Measurements from ENCODE around the gene PDPR.
"Not testable (repeated sequence)": the region's sequence is repeated elsewhere in the genome, so short reads cannot be mapped to it uniquely, and the experiment has no call there.

PDPR gene

DNA sequence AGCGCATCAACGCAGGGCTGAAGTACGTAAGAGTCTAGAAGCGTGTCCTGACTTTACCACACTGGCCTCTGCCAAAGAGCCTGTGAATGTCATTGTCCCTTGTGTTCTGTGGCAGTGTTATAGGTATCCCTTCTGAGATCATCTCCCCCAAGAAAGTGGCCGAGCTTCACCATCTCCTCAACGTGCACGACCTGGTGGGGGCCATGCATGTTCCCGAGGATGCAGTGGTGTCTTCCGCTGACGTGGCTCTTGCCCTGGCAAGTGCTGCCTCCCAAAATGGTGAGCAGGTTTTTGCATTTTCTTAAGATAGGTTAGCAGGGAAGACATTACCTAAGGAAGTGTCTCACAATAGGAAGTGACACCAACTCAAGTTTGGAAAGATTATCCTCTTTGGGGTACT lies 14.7 kb downstream of the PDPR start:
- DNase-seq (ENCODE audit: low read depth), result not testable (repeated sequence)

- not testable (repeated sequence) for DNase-seq (ENCODE audit: low read depth)
Measured at GRCh38 chr16:70135796-70136195, 21.7 kb downstream of the PDPR start.

DNA sequence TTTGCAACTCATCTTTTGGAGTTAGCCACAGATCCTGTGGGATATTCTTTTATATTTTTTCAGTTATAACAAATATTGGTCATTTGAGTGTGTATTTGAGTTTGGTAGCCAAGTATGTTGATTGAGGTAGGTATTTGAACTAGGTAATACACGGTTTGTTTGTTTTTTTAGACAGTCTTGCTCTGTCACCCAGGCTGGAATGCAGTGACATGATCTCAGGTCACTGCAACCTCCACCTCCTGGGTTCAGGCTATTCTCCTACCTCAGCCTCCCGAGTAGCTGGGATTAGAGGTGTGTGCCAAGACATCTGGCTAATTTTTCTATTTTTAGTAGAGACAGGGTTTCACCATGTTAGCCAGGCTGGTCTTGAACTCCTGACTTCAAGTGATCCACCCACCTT lies 22.5 kb downstream of the PDPR start:
- DNase-seq (ENCODE audit: low read depth), result not testable (repeated sequence)

- not testable (repeated sequence) for DNase-seq (ENCODE audit: low read depth)
Measured at GRCh38 chr16:70142739-70143138, 28.6 kb downstream of the PDPR start.

- not testable (repeated sequence) for DNase-seq (ENCODE audit: low read depth)
Measured at GRCh38 chr16:70143231-70143895, 29.2 kb downstream of the PDPR start.

DNA sequence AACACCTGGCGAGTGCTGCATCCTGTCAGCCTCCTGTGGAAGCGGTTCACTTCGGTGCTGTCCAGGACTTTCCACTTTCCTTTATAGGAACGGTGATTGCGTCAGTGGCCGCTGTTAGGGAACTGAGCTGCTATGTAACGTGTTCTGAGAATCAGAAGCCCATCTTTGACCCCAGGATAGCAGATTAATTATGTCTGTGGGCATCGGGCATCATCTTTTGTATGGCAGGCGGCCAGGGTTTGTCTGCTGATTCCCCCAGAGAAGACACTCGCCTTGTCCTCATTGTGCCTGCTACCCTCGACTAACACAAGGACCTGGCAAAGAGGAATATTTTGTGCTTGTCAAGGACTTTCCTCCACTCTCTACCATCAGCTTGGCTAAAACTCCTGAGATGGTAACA lies 33.7 kb downstream of the PDPR start:
- not testable (repeated sequence) for DNase-seq (ENCODE audit: low read depth)

DNA sequence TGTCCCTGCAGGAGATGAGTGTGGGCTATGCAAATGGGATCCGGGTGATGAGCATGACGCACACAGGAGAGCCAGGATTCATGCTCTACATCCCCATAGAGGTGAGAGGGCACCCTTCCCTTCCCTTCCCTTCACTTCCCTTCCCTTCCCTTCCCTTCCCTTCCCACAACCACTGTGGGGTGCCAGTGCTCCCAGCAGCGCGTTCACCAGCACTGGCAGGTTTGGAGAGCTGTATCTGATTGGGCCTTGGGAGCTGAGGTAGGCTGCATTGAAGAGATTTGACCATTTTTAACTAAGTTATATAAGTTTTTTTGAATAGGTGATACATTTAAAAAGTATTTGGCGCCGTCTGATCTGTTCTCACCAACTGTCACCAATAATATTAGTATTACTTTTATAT lies 34.3 kb downstream of the PDPR start:
- not testable (repeated sequence) for DNase-seq (ENCODE audit: low read depth)

GRCh38 chr16:70149296-70149695 lies 35.2 kb downstream of the PDPR start:
- DNase-seq (ENCODE audit: low read depth), result not testable (repeated sequence)

GRCh38 chr16:70151391-70151790 lies 37.3 kb downstream of the PDPR start:
- no peak for DNase-seq (ENCODE audit: low read depth)

- no peak for DNase-seq (ENCODE audit: low read depth)
Measured at GRCh38 chr16:70151941-70152509, 37.9 kb downstream of the PDPR start.

- no peak for DNase-seq (ENCODE audit: low read depth)
Measured at GRCh38 chr16:70152578-70153302, 38.6 kb downstream of the PDPR start.

DNA sequence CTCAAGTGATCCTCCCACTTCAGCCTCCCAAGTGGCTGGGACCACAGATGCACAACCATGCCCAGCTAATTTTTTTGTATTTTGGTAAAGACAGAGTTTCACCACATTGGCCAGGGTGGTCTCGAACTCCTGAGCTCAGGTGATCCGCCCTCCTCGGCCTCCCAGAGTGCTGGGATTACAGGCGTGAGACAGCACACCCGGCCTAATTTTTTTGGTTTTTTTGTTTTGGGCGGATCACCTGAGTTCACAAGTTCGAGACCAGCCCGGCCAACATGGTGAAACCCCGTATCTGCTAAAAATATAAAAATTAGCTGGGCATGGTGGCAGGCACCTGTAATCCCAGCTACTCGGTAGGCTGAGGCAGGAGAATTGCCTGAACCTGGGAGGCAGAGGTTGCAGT lies 40.6 kb downstream of the PDPR start:
- not testable (repeated sequence) for DNase-seq (ENCODE audit: low read depth)

- DNase-seq (ENCODE audit: low read depth), result no peak
Measured at GRCh38 chr16:70156207-70156978, 42.3 kb downstream of the PDPR start.

- no peak for DNase-seq (ENCODE audit: low read depth)
Measured at GRCh38 chr16:70157105-70157476, 43.0 kb downstream of the PDPR start.

- DNase-seq (ENCODE audit: low read depth), result no peak
Measured at GRCh38 chr16:70157477-70158260, 43.5 kb downstream of the PDPR start.

GRCh38 chr16:70158261-70158939 lies 44.3 kb downstream of the PDPR start:
- no peak for DNase-seq (ENCODE audit: low read depth)

- DNase-seq (ENCODE audit: low read depth), result peak; percentile 88
Measured at GRCh38 chr16:70159355-70160348, 45.5 kb downstream of the PDPR start.

- no peak for DNase-seq (ENCODE audit: low read depth)
Measured at GRCh38 chr16:70160388-70160787, 46.3 kb downstream of the PDPR start.

DNA sequence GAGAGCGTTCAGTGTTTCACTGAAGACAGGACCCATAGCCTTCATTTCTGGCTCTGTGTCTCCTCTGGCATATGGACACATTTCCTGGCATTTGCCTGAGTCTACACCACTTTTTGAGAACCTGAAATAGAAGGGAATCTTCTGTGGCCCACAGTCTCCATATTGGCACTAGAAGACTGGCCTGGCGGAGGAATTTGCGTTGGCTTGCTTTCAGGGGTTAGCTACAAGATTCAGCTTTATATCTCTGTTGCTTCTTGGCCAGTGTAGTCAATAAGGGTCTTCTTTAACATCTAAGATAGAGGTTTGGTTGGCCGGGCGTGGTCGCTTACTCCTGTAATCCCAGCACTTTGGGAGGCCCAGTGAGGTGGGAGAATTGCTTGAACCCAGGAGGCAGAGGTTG lies 46.7 kb downstream of the PDPR start:
- DNase-seq (ENCODE audit: low read depth), result no peak

DNA sequence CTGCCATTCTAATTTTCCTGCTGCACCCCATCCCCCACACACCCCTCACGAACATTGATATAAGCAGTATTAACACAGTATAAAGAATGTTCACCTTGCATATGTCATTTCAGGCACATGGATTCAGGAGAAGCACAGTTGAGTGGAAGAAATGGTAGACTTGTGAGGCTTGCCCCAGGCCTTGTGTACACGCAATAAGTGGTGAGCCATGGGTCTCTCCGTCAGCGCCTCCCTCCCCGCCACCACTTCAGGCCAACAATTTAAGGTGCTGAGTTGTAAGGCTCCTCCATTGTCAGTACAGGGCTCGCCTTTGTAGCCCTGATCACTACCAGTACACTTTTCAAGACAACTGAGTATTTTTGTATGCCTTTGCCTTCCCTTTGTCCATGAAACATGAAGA lies 47.2 kb downstream of the PDPR start:
- DNase-seq (ENCODE audit: low read depth), result no peak

Data from iris pigment epithelial cell (primary cell).